ENCODE measurements around the gene C2orf69.

Gene C2orf69

GRCh38 chr2:199911052-199911876 is at the start of gene C2orf69:
TSS of gene C2orf69 (plus strand) at chr2:199911293. CDS start at chr2:199911439, 146 bp downstream.
- peak within 1 kb of the TSS; percentile 90 for H3K27ac ChIP-seq (ENCODE audit: low read length)
- peaks cover 8% of the 10 kb centered on the region; the same call in 1 of the 2 replicates for H3K4me1 ChIP-seq (ENCODE audit: insufficient read depth, low read length)
- H3K9me3 ChIP-seq (ENCODE audit: insufficient read depth, low read depth, low read length): peaks cover 8% of the 10 kb centered on the region
- H3K4me3 ChIP-seq (ENCODE audit: low read length): peak within 1 kb of the TSS; percentile 86
- no peaks in the 10 kb centered on the region for H3K27me3 ChIP-seq (ENCODE audit: insufficient read depth, low read length)
- peak within 1 kb of the TSS; percentile 93 for H3K9ac ChIP-seq (ENCODE audit: low read depth, low read length)
- H3K36me3 ChIP-seq (ENCODE audit: insufficient read depth, low read depth, low read length): peaks cover 22% of the 10 kb centered on the region

DNA sequence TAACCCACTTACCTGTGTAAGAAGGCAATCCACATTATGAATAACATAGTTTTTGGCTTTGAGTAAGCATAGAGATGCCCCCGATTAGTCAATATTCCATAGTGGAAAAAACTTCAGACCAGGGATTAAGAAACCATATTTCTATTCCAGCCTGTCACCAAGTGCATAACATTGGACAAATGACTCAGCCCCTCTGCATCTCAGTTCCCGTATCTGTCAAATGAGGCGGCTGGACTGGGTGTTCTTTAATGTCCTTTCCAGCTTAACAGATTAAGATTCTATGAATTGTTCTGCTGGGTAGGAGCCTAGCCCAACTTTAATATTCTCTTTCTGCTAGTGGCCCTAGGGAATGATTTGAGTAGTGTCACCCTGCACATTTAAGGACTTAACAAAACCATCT is 48.3 kb upstream of the C2orf69 start:
- Histone ChIP-seq H3K4me3 (ENCODE audit: low read length) (no peak overlapping the region), H3K9me3 (ENCODE audit: insufficient read depth, low read depth, low read length) (no peaks in the 10 kb centered on the region), H3K27ac (ENCODE audit: low read length) (no peak overlapping the region), H3K4me1 (ENCODE audit: insufficient read depth, low read length) (peaks cover 14% of the 10 kb centered on the region; the same call in 1 of the 2 replicates), H3K9ac (ENCODE audit: low read depth, low read length) (no peak overlapping the region), H3K27me3 (ENCODE audit: insufficient read depth, low read length) (no peaks in the 10 kb centered on the region), H3K36me3 (ENCODE audit: insufficient read depth, low read depth, low read length) (no peaks in the 10 kb centered on the region)

- Histone ChIP-seq H3K36me3 (ENCODE audit: insufficient read depth, low read depth, low read length) (no peaks in the 10 kb centered on the region), H3K9me3 (ENCODE audit: insufficient read depth, low read depth, low read length) (no peaks in the 10 kb centered on the region)
Measured at GRCh38 chr2:199865905-199866304, 45.2 kb upstream of the C2orf69 start.

GRCh38 chr2:199868431-199869226 is 42.5 kb upstream of the C2orf69 start:
- Histone ChIP-seq H3K4me1 (ENCODE audit: insufficient read depth, low read length) (peaks cover 38% of the 10 kb centered on the region; the same call in 1 of the 2 replicates), H3K9me3 (ENCODE audit: insufficient read depth, low read depth, low read length) (peaks cover 2% of the 10 kb centered on the region), H3K9ac (ENCODE audit: low read depth, low read length) (peak overlapping the region; percentile 72), H3K27ac (ENCODE audit: low read length) (peak overlapping the region; percentile 93), H3K36me3 (ENCODE audit: insufficient read depth, low read depth, low read length) (no peaks in the 10 kb centered on the region), H3K4me3 (ENCODE audit: low read length) (peak overlapping the region; percentile 49), H3K27me3 (ENCODE audit: insufficient read depth, low read length) (no peaks in the 10 kb centered on the region)

More at GRCh38 chr2:199865905-199866304, 45.2 kb upstream of the C2orf69 start:
- no peaks in the 10 kb centered on the region for H3K27me3 ChIP-seq (ENCODE audit: insufficient read depth, low read length)
- peaks cover 38% of the 10 kb centered on the region; the same call in 1 of the 2 replicates for H3K4me1 ChIP-seq (ENCODE audit: insufficient read depth, low read length)
- H3K9ac ChIP-seq (ENCODE audit: low read depth, low read length): no peak overlapping the region
- no peak overlapping the region for H3K27ac ChIP-seq (ENCODE audit: low read length)
- no peak overlapping the region for H3K4me3 ChIP-seq (ENCODE audit: low read length)

DNA sequence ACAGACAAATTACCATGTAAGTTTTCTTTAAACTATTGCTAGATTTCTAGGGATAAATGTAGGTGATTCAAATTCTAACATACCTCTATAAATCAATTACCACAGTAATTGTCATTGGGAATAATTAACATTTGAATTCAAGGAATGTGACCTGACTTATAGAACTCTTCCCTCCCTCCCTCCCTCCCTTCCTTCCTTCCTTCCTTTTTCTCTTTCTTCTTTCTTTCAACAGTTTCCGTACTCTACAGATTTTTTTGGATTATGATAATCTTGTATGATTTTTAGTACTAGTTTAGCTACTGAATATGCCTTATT is 41.9 kb upstream of the C2orf69 start:
- H3K36me3 ChIP-seq (ENCODE audit: insufficient read depth, low read depth, low read length): peaks cover 3% of the 10 kb centered on the region; the same call in 1 of the 2 replicates
- H3K4me1 ChIP-seq (ENCODE audit: insufficient read depth, low read length): peaks cover 38% of the 10 kb centered on the region; the same call in 1 of the 2 replicates
- H3K27ac ChIP-seq (ENCODE audit: low read length): peak overlapping the region; percentile 96
- peak overlapping the region; percentile 77 for H3K9ac ChIP-seq (ENCODE audit: low read depth, low read length)
- no peaks in the 10 kb centered on the region for H3K27me3 ChIP-seq (ENCODE audit: insufficient read depth, low read length)
- H3K4me3 ChIP-seq (ENCODE audit: low read length): peak overlapping the region; percentile 54
- peaks cover 8% of the 10 kb centered on the region for H3K9me3 ChIP-seq (ENCODE audit: insufficient read depth, low read depth, low read length)

DNA sequence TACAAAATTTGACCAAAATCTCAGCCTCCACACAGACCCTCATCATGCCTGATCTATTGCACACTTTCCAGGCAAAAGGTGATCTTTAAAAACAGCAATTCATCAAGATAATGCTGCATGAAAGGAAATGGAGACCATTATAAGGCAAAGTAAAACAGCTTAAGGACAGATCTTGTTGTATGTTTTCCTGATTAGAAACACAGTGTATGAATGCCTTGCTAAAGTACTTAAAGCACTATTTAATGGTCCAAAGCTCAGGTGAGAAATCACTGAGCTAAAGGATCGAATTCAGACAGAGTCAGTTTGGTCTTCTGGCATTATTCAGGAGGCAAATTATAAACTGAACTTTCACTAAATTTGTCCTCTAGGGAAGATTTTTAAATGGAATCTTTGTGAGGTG is 41.4 kb upstream of the C2orf69 start:
- H3K9me3 ChIP-seq (ENCODE audit: insufficient read depth, low read depth, low read length): peaks cover 13% of the 10 kb centered on the region
- peak overlapping the region; percentile 54 for H3K4me3 ChIP-seq (ENCODE audit: low read length)
- no peaks in the 10 kb centered on the region for H3K27me3 ChIP-seq (ENCODE audit: insufficient read depth, low read length)
- peak overlapping the region; percentile 96 for H3K27ac ChIP-seq (ENCODE audit: low read length)
- H3K4me1 ChIP-seq (ENCODE audit: insufficient read depth, low read length): peaks cover 38% of the 10 kb centered on the region; the same call in 1 of the 2 replicates
- peaks cover 3% of the 10 kb centered on the region; the same call in 1 of the 2 replicates for H3K36me3 ChIP-seq (ENCODE audit: insufficient read depth, low read depth, low read length)
- H3K9ac ChIP-seq (ENCODE audit: low read depth, low read length): peak overlapping the region; percentile 77; the same call in 1 of the 2 replicates

DNA sequence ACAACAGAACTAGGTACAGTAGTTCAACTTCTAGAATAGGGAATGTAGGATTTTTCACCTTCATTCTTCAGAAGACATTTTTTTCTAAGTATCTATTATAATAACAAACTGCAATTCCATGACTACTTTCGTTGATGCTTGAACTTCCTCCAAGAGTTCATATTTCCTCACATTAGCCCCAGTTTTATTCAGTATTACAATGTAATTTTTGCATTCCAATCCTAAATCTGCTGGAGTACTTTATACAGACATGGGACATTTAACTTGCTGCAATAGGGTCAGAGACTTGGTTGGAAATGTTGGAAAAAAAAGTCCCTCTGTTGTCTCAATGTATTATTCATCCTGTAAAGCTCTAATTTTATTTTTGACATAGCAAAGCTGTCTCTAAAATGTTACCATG is 40.5 kb upstream of the C2orf69 start:
- H3K4me3 ChIP-seq (ENCODE audit: low read length): no peak overlapping the region
- H3K27ac ChIP-seq (ENCODE audit: low read length): no peak overlapping the region
- H3K9me3 ChIP-seq (ENCODE audit: insufficient read depth, low read depth, low read length): peaks cover 21% of the 10 kb centered on the region

DNA sequence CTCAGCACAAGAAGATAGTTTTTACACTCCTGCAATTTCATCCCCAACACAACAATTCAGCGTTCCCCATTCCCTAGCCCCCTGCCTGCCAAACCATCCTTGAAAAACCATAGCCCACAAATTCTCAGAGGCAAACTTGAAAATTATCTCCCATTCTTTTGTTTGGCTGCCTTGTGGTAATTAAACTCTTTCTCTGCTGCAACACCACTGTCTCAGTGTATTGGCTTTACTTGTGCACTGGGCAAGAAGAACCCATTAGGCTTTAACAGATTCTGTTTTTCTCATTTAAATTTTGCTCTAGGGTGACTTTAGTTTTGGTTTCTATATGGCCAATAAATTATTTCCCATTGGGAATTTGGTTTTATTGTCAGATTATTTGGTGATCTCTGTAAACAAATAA is 36.9 kb upstream of the C2orf69 start:
- Histone ChIP-seq H3K9ac (ENCODE audit: low read depth, low read length) (no peak overlapping the region), H3K4me3 (ENCODE audit: low read length) (no peak overlapping the region), H3K4me1 (ENCODE audit: insufficient read depth, low read length) (peaks cover 15% of the 10 kb centered on the region; the same call in 1 of the 2 replicates), H3K27ac (ENCODE audit: low read length) (no peak overlapping the region), H3K9me3 (ENCODE audit: insufficient read depth, low read depth, low read length) (peaks cover 21% of the 10 kb centered on the region), H3K27me3 (ENCODE audit: insufficient read depth, low read length) (no peaks in the 10 kb centered on the region), H3K36me3 (ENCODE audit: insufficient read depth, low read depth, low read length) (peaks cover 3% of the 10 kb centered on the region; the same call in 1 of the 2 replicates)

More for the DNA sequence above, 40.5 kb upstream of the C2orf69 start:
- Histone ChIP-seq H3K4me1 (ENCODE audit: insufficient read depth, low read length) (peaks cover 38% of the 10 kb centered on the region; the same call in 1 of the 2 replicates), H3K36me3 (ENCODE audit: insufficient read depth, low read depth, low read length) (peaks cover 3% of the 10 kb centered on the region; the same call in 1 of the 2 replicates), H3K9ac (ENCODE audit: low read depth, low read length) (peak overlapping the region; percentile 77; the same call in 1 of the 2 replicates), H3K27me3 (ENCODE audit: insufficient read depth, low read length) (no peaks in the 10 kb centered on the region)

GRCh38 chr2:199875400-199875799 is 35.7 kb upstream of the C2orf69 start:
- no peak overlapping the region for H3K9ac ChIP-seq (ENCODE audit: low read depth, low read length)
- peaks cover 5% of the 10 kb centered on the region; the same call in 1 of the 2 replicates for H3K4me1 ChIP-seq (ENCODE audit: insufficient read depth, low read length)
- peaks cover 3% of the 10 kb centered on the region; the same call in 1 of the 2 replicates for H3K36me3 ChIP-seq (ENCODE audit: insufficient read depth, low read depth, low read length)
- H3K4me3 ChIP-seq (ENCODE audit: low read length): no peak overlapping the region
- no peaks in the 10 kb centered on the region for H3K27me3 ChIP-seq (ENCODE audit: insufficient read depth, low read length)
- H3K9me3 ChIP-seq (ENCODE audit: insufficient read depth, low read depth, low read length): peaks cover 21% of the 10 kb centered on the region
- no peak overlapping the region for H3K27ac ChIP-seq (ENCODE audit: low read length)

DNA sequence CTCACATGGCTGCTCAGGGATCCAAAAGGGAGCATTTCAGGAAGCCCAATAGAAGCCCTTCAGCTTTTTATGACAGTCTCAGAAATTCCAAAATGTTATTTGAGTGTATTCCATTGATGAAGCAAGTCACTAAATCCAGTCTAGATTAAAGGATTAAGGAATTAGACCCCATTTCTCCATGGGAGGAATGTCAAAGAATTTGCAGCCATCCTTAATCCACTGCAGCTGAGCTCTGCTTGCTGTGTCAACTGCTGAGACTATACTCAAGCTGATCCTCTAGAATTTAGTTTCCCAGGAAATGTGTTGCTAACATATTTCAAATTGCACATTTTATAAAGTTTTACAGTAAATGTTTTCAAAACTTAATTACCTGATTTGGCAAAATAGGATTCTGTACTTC is 28.4 kb upstream of the C2orf69 start:
- no peak overlapping the region for H3K9ac ChIP-seq (ENCODE audit: low read depth, low read length)
- no peaks in the 10 kb centered on the region for H3K4me1 ChIP-seq (ENCODE audit: insufficient read depth, low read length)
- no peaks in the 10 kb centered on the region for H3K36me3 ChIP-seq (ENCODE audit: insufficient read depth, low read depth, low read length)
- no peaks in the 10 kb centered on the region for H3K9me3 ChIP-seq (ENCODE audit: insufficient read depth, low read depth, low read length)
- H3K27ac ChIP-seq (ENCODE audit: low read length): no peak overlapping the region
- no peaks in the 10 kb centered on the region for H3K27me3 ChIP-seq (ENCODE audit: insufficient read depth, low read length)
- H3K4me3 ChIP-seq (ENCODE audit: low read length): no peak overlapping the region

GRCh38 chr2:199883474-199884212 is 27.4 kb upstream of the C2orf69 start:
- no peak overlapping the region for H3K9ac ChIP-seq (ENCODE audit: low read depth, low read length)
- no peak overlapping the region for H3K27ac ChIP-seq (ENCODE audit: low read length)
- H3K27me3 ChIP-seq (ENCODE audit: insufficient read depth, low read length): no peaks in the 10 kb centered on the region
- H3K4me3 ChIP-seq (ENCODE audit: low read length): no peak overlapping the region
- H3K36me3 ChIP-seq (ENCODE audit: insufficient read depth, low read depth, low read length): no peaks in the 10 kb centered on the region
- no peaks in the 10 kb centered on the region for H3K9me3 ChIP-seq (ENCODE audit: insufficient read depth, low read depth, low read length)
- H3K4me1 ChIP-seq (ENCODE audit: insufficient read depth, low read length): no peaks in the 10 kb centered on the region

Data from iPS-20b (cell line).